ENCODE measurements around the gene HOXB5.

The HOXB5 gene

DNA sequence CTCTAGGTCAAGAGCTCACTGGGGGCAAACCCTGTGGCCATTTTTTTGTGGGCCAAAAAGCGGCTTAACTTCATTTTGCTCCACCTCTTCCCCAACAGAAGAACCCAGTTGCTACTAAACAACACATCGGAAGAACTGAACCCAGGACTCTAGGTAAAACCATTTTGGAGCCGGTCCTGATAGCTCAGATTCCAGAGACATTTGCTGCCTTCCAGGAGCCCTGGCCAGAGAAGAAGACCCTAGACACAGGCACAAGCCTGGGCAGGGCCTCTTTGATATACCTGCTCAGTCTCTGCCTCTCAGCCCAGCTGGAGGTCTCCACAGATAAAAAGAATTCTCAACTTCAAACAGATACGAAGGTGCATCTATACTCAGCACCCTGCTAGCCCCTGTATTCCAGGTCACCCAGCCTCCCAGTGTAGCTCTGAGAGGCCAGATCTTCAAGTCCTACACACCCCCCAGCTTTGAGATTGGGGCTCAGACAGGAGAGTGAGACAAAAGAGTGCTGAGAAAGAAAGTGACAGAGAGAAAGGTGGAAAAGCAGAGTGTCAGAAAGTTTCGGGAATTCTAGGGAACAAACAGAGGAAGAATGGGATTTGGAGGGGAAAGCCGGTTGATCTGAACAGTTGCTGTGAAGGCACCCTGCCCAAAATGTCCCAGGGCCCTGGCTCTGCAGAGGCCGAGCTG, 39.1 kb upstream of the HOXB5 start:
- Histone ChIP-seq H3K9me3 (ENCODE audit: control insufficient read depth, insufficient read depth, low read length) (no peaks in the 10 kb centered on the region), H3K36me3 (ENCODE audit: insufficient read depth, low read length) (no peaks in the 10 kb centered on the region), H3K4me1 (ENCODE audit: insufficient read depth, low read length) (0 out of 2 replicates have a peak, but pooled peaks cover 6% of the 10 kb centered on the region), H3K9ac (ENCODE audit: low read depth, low read length) (no peak overlapping the region)

DNA sequence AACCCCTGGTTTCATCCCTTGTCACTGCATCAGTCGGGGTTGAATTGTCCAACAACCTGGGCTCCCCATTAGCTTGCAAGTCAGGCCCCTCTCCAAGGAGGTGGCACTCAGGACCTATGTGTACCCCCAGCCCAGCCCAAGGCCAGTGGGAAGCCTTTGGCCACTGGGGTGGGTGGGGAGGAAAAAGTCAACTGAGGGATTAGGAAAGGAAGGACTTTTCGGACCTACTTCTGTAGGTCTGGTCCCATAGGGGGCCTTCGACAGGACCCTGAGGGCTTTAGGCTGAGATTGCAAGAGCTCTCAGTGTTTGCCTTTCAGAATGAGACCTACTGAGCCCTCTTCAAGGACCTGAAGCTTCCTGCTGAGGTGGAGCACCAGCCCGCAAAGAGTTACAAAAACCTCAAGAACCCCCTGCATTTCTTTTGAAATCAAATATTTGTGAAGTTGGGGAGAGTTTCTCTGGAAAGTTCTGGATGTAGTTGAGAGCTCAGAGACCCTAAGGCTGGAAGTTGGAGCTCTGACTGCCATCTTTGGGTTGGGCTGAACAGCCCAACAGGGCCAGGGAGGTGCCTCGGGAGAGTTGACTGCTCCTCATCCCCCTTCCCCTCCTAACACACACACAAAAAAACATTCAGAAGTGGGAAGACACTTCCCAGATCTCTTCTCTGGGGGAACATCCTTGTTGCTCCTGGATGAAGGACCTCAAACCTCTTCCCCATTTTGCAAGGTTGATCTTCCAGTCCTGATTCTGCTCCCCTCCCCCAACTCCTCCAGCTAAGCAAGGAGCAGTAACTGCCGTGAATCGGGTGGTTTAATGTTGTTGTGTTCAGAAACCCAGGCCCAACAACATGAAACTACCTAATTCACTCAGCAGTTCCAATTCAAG, 38.4 kb upstream of the HOXB5 start:
- Histone ChIP-seq H3K9me3 (ENCODE audit: control insufficient read depth, insufficient read depth, low read length) (no peaks in the 10 kb centered on the region), H3K9ac (ENCODE audit: low read depth, low read length) (no peak overlapping the region), H3K36me3 (ENCODE audit: insufficient read depth, low read length) (no peaks in the 10 kb centered on the region), H3K4me1 (ENCODE audit: insufficient read depth, low read length) (peaks cover 7% of the 10 kb centered on the region; the same call in 1 of the 2 replicates)

DNA sequence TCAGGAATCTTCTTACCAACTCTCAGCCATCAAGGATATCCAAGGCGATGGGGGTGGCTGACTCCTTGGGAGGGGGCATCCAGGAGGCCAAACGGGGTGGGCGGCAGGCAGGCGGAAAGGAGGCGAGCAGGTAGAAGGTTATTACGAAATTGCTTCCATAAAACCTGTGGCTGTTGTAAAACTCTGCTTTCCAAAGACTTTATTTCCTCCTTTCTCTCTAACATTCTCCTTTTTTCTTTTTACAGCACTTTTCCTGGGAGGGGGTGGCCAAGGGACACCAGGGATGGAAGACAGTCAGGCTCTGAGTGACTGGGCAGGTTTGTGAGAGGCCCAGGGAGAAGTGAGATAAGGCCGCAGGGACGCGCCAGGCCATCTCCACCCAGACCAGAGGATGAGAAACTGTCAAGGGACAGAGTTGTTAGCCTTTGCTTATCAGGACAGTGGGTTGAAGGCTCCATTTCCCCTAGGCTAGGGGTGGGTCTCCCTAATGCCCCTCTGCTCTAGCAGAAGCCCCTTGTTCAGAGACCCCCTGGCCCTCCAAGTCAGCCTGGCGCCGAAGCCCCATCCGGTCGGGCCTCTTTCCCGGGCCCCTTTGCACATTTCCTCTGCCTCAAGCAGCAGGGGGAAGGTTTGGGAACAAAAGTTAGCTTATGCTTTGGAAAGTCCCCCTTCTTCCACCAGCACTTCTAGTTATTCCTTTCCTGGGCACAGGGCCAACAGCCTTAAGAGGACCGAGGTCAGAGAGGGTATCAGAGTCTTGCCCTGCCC, 37.5 kb upstream of the HOXB5 start:
- H3K9ac ChIP-seq (ENCODE audit: low read depth, low read length), result no peak overlapping the region
- H3K36me3 ChIP-seq (ENCODE audit: insufficient read depth, low read length), result no peaks in the 10 kb centered on the region
- H3K9me3 ChIP-seq (ENCODE audit: control insufficient read depth, insufficient read depth, low read length), result no peaks in the 10 kb centered on the region
- H3K4me1 ChIP-seq (ENCODE audit: insufficient read depth, low read length), result peaks cover 10% of the 10 kb centered on the region; the same call in 1 of the 2 replicates

DNA sequence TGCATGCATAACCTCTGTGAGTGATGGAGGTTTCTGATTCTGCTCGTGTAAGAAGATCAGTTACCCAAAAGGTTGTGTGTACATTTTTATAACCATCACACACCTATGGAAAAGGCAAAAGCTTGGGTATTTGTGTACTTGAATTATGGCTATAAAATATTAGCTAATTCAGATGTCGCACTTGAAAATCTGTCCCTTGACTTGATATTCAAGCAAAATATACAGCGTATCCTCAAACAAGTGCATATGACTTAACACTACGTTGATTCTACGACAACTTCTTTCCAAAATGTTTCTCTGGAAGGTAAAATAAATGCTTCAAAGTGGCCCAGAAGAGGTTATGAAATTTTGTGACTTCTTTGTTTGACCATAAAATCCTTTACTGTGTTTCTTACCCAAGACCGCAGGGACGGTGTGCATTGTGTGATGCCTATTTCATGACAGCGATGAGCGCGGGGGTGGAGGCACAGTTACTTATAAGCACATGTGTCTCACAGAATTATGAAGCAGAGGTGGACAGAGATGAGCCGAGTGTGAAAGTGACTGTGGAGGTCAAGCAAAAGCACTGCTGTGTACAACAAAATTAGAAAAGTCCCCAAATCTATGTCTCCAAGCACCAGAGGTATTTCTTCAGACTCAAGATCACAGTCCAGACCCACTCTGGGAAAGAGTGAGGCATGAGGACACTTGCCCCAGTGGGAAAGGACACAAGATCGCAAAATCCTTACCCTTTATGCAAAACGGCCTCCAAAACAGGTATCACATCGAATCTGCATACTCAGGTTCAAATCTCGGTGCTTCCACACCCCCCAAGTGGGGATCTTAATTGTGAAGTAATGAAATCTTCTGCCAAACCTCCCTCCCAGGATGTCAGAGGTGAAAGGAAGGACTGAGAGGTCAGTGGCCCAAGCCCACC, 36.7 kb upstream of the HOXB5 start:
- Histone ChIP-seq H3K36me3 (ENCODE audit: insufficient read depth, low read length) (no peaks in the 10 kb centered on the region), H3K9ac (ENCODE audit: low read depth, low read length) (no peak overlapping the region), H3K4me1 (ENCODE audit: insufficient read depth, low read length) (peaks cover 10% of the 10 kb centered on the region; the same call in 1 of the 2 replicates), H3K9me3 (ENCODE audit: control insufficient read depth, insufficient read depth, low read length) (no peaks in the 10 kb centered on the region)

DNA sequence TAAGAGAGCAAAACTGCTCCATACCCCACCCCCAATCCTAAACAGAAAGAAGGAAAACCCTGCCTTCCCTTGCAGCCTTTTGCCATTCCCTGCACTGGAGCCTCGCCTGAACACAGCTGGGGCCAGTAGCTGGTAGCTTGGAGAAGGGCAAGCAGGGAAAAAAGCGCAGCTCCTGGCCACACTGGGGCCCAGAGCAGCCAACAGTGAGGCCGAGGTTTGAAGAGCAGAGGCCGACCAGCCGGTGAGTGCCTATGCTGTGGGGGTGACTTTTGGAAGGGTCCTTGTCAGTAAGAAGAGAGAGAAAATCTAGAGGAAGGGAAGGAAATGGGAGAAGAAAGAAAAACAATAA, 35.8 kb upstream of the HOXB5 start:
- Histone ChIP-seq H3K9me3 (ENCODE audit: control insufficient read depth, insufficient read depth, low read length) (no peaks in the 10 kb centered on the region), H3K4me1 (ENCODE audit: insufficient read depth, low read length) (peaks cover 10% of the 10 kb centered on the region; the same call in 1 of the 2 replicates), H3K9ac (ENCODE audit: low read depth, low read length) (no peak overlapping the region), H3K36me3 (ENCODE audit: insufficient read depth, low read length) (no peaks in the 10 kb centered on the region)

DNA sequence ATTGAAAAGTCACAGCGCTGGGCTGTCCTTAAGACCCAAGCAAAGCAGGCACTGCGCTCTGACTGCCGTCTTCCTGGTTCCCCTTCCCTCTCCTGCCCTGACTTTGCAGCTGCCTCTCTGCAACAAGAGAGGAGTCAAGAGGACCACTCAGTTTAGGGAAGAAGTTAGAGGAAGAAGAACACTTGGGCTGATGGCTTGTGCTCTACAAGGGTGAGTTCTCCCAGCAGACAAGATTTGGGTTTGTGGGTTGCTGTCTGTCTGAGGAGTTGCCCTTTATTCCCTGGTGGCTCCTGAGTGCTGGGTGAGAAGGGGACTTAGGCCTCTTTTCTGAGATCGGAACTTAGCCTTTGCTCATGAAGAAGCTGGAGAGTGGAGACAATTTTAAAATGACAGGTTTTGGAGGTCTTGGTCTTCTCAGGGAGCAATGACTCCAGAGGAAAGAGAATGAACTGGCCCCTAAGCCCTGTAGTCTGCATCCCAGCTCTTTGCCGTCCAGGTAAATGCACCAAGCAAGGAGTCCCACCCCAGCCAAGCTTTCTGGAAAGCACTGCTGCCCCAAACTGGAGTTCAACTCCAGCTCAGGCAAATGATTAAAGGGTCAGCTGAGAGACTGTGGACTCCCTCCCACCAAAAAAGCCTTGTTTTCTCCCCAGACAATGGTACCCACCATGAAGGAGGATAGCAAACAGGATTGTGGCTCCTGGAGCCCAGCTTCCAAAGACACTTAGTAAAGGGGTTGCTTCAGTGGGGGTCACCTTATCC, 35.3 kb upstream of the HOXB5 start:
- Histone ChIP-seq H3K4me1 (ENCODE audit: insufficient read depth, low read length) (peaks cover 10% of the 10 kb centered on the region; the same call in 1 of the 2 replicates), H3K9ac (ENCODE audit: low read depth, low read length) (no peak overlapping the region), H3K9me3 (ENCODE audit: control insufficient read depth, insufficient read depth, low read length) (no peaks in the 10 kb centered on the region)

DNA sequence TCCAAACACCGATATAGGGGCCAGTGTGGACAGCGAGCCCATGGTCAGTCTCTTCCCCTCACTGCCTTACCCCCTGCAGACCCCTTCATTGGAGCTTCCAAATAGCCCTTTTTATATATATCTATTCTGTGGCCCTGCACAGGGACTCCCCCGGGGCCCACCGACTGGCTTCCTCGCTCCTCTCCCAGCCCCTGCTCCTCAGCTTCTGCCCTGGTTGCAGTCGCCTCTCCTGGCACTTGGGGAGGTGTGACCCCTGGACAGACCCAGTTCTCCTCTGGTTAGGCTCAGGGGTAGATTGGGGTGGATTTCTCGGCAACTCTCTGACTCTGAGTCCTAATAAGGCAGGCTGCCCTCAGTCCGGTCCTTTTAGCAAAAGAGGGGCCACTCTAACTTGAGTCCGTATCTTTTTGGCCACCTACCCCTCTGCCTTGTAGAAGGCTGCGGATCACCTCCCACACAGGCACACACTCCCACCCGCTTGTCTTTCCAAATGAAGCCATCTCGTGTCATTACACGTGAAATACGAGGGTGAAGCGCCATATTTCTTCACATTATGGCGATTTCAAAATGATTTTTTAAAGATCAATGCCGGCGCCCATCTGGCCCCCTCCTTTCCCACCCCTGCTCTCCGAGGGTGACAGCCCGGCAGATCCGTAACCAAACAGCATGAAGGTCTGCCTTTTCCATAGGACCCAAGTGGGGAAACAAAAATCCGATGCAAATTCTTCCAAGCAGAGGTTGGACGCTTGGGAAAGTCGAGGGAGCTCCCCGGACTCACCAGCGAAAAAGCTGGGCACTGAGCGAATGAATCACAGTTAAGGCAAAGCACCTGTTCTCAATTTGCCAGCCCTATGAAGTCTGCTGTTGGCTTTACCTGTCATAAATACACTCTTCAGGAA, 34.3 kb upstream of the HOXB5 start:
- Histone ChIP-seq H3K9ac (ENCODE audit: low read depth, low read length) (no peak overlapping the region), H3K9me3 (ENCODE audit: control insufficient read depth, insufficient read depth, low read length) (no peaks in the 10 kb centered on the region), H3K36me3 (ENCODE audit: insufficient read depth, low read length) (no peaks in the 10 kb centered on the region), H3K4me1 (ENCODE audit: insufficient read depth, low read length) (peaks cover 10% of the 10 kb centered on the region; the same call in 1 of the 2 replicates)

More for the DNA sequence above, 35.3 kb upstream of the HOXB5 start:
- no peaks in the 10 kb centered on the region for H3K36me3 ChIP-seq (ENCODE audit: insufficient read depth, low read length)

DNA sequence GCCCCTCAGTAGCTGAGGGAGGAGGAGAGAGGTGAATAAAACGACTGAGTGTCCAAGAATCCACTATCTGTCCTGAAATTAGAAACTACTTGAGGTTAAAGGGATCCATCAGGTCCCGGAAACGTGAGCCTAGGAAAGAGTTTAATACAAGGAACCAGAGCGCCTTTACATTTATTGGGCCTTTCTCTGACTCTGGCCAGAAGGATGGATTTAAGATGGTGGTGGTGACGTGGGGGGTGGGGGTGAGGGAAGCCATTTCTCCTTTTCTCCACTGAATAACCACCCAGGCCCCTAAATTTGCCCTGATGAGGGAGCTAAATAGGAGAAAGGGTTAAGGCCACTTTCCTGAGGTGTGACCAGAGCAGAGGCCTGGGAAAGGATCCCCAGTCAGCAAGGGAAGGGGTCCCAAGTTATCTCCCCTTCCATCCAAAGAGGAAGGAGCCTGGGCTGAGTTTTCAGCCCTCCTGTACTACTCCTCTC, 33.6 kb upstream of the HOXB5 start:
- no peak overlapping the region for H3K9ac ChIP-seq (ENCODE audit: low read depth, low read length)

DNA sequence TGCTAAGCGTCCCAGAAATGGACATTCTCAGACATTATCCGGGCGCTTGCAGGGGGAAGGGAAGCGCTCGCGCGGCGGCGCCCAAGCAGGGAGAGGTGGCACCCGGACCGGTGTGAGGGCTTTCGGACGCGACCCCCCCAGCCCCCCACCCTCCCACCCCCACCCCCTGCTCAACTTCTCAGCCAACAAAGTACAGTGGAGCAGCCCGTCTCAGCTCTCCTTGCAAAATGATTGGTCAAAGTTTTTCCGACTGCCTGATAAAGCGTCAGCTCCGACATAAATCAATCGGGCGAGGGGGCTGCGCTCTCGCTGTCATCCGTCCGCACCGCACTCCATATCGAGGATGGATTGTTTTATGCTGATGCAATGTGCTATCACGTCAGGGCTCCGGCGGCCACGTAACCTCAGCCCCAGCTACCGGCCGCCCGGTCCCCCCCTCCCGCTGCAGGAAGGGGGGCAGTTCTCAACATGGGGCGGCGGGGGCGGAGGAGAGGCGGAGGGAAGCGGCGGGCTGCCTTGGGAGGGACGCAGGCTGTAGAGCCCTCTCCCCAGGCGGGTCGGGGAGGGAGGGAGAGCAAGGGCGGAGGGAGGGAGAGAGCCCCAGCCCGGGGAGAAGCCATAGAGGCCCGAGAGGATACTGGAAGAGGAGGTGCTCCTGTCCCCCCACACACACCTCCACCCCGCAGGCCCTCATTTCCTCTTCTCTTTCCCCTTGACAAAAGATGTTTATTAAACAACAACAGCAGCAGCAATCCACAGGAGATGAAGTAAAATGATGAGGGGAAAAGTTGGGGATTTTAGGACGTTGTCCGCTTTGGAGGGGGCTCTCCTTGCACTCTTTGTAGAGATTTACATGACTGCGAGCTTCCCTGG, 32.9 kb upstream of the HOXB5 start, which contains the start of gene HOXB9:
TSS of gene HOXB9 (minus strand) at position 114 of the 873 bp plus-strand sequence. CDS start at position 25, 89 bp downstream.
- Histone ChIP-seq H3K9ac (ENCODE audit: low read depth, low read length) (peak within 1 kb of the TSS; percentile 44; the same call in 1 of the 2 replicates), H3K4me1 (ENCODE audit: insufficient read depth, low read length) (peaks cover 4% of the 10 kb centered on the region; the same call in 1 of the 2 replicates), H3K36me3 (ENCODE audit: insufficient read depth, low read length) (no peaks in the 10 kb centered on the region), H3K9me3 (ENCODE audit: control insufficient read depth, insufficient read depth, low read length) (no peaks in the 10 kb centered on the region)

More for the DNA sequence above, 33.6 kb upstream of the HOXB5 start:
- H3K9me3 ChIP-seq (ENCODE audit: control insufficient read depth, insufficient read depth, low read length), result no peaks in the 10 kb centered on the region
- peaks cover 5% of the 10 kb centered on the region; the same call in 1 of the 2 replicates for H3K4me1 ChIP-seq (ENCODE audit: insufficient read depth, low read length)
- H3K36me3 ChIP-seq (ENCODE audit: insufficient read depth, low read length), result no peaks in the 10 kb centered on the region

DNA sequence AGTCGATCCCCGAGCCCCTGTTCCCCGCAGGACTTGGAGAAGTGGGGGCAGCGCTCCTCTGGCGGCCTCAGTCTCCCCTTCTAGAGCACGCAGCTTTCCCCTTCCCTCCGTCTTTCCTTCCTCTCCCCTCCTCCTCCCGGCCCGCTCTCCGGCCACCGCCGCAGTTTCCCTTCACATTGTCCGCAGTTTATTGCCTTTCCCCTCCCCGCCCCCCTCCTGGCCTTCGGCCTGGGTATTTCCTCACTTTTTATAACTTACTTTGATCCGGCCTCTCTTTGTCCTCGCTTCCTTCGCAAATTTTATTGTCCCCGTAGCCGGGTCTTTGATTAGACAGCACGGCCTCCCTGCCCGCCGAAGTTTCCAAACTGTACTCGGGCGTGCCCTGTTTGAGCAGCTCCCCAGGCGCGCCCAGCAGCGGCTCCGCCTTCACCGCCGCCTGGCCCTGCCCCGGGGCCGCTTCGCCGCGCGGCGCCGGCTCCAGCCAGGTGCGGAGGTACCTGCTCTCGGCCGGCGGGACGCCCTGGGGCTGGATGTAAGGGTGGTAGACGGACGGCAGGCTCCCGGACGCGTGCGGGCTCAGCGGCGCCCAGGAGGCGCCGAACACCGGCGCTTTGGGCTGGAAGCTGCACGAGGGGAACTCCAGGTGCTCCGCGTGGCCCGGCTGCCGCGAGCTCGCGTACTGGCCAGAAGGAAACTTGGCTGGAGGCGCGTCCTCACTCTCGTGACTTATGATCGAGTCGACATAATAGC, 32.1 kb upstream of the HOXB5 start:
- H3K9ac ChIP-seq (ENCODE audit: low read depth, low read length), result peak overlapping the region; percentile 44; the same call in 1 of the 2 replicates
- H3K4me1 ChIP-seq (ENCODE audit: insufficient read depth, low read length), result peaks cover 6% of the 10 kb centered on the region
- H3K36me3 ChIP-seq (ENCODE audit: insufficient read depth, low read length), result no peaks in the 10 kb centered on the region
- no peaks in the 10 kb centered on the region for H3K9me3 ChIP-seq (ENCODE audit: control insufficient read depth, insufficient read depth, low read length)

All from ES-I3 (cell line).